ENCODE measurements around the gene CYFIP2.

The CYFIP2 gene

DNA sequence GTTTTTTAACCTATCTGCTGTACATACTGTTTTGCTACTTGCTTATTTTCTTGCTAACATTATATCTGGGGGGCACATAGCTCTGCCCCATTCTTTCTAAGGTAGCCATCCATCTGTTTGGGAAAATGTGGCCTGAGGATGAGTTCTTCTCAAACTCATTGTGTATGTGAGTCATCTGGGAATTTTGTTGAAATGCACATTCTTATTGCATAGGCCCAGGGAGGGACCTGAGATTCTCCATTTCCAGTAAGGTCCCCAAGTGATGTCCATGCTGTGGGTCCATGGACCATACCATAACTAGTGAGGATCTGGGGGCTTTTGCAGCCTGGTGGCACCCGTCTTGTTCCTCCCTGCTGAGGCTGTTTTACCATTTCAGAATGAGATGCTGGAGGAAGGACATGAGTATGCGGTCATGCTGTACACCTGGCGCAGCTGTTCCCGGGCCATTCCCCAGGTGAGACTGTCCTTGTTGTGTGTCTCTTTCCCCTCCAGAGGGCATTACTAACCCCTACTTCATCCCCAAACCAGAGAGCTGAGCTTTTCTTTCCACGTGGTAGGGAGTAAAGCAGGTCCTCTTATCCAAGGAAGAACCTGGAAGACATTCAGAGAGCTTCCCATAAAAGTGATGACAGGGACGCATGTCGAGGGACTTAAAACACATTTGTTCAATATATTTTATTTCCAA, 28.6 kb downstream of the CYFIP2 start:
- no peak for ATAC-seq
- TF ChIP-seq, protein P1, sequence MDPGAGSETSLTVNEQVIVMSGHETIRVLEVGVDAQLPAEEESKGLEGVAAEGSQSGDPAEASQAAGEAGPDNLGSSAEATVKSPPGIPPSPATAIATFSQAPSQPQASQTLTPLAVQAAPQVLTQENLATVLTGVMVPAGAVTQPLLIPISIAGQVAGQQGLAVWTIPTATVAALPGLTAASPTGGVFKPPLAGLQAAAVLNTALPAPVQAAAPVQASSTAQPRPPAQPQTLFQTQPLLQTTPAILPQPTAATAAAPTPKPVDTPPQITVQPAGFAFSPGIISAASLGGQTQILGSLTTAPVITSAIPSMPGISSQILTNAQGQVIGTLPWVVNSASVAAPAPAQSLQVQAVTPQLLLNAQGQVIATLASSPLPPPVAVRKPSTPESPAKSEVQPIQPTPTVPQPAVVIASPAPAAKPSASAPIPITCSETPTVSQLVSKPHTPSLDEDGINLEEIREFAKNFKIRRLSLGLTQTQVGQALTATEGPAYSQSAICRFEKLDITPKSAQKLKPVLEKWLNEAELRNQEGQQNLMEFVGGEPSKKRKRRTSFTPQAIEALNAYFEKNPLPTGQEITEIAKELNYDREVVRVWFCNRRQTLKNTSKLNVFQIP (CRISPR knock-in tag; IDR thresholded peaks at IDR 0.05; ENCODE audit: borderline replicate concordance, low read depth), result no peak
- TF ChIP-seq, protein P2, sequence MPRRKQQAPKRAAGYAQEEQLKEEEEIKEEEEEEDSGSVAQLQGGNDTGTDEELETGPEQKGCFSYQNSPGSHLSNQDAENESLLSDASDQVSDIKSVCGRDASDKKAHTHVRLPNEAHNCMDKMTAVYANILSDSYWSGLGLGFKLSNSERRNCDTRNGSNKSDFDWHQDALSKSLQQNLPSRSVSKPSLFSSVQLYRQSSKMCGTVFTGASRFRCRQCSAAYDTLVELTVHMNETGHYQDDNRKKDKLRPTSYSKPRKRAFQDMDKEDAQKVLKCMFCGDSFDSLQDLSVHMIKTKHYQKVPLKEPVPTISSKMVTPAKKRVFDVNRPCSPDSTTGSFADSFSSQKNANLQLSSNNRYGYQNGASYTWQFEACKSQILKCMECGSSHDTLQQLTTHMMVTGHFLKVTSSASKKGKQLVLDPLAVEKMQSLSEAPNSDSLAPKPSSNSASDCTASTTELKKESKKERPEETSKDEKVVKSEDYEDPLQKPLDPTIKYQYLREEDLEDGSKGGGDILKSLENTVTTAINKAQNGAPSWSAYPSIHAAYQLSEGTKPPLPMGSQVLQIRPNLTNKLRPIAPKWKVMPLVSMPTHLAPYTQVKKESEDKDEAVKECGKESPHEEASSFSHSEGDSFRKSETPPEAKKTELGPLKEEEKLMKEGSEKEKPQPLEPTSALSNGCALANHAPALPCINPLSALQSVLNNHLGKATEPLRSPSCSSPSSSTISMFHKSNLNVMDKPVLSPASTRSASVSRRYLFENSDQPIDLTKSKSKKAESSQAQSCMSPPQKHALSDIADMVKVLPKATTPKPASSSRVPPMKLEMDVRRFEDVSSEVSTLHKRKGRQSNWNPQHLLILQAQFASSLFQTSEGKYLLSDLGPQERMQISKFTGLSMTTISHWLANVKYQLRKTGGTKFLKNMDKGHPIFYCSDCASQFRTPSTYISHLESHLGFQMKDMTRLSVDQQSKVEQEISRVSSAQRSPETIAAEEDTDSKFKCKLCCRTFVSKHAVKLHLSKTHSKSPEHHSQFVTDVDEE (CRISPR knock-in tag; IDR thresholded peaks at IDR 0.05), result no peak
- TF ChIP-seq, protein P3, sequence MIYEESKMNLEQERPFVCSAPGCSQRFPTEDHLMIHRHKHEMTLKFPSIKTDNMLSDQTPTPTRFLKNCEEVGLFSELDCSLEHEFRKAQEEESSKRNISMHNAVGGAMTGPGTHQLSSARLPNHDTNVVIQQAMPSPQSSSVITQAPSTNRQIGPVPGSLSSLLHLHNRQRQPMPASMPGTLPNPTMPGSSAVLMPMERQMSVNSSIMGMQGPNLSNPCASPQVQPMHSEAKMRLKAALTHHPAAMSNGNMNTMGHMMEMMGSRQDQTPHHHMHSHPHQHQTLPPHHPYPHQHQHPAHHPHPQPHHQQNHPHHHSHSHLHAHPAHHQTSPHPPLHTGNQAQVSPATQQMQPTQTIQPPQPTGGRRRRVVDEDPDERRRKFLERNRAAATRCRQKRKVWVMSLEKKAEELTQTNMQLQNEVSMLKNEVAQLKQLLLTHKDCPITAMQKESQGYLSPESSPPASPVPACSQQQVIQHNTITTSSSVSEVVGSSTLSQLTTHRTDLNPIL (CRISPR knock-in tag; IDR thresholded peaks at IDR 0.05; ENCODE audit: low read depth), result no peak
- TF ChIP-seq ZNF70 (CRISPR knock-in tag; IDR thresholded peaks at IDR 0.05) (no peak), ISL1 (CRISPR knock-in tag; IDR thresholded peaks at IDR 0.05) (no peak), BACH2 (CRISPR knock-in tag; IDR thresholded peaks at IDR 0.05; ENCODE audit: borderline replicate concordance) (no peak)

DNA sequence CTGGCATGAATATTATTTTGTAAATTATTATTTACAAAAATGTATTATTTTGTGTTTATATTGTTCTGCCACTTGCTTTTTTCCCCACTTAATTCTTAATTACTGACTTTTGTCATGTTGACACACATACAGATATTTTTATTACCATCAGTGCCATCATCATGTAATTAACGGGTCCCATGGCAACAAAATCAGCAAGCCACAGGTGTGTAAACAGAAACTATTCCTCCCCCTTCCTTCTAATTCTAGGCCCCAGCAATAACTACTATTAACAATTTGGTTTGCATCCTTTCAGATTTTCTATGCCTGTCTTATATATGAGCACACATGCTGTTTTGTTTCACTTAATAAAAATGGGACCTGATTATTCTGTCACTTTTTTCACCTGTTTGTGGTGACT, 29.3 kb downstream of the CYFIP2 start:
- TF ChIP-seq ESRRG (CRISPR knock-in tag; IDR thresholded peaks at IDR 0.05) (no peak), SNAI2 (CRISPR knock-in tag; IDR thresholded peaks at IDR 0.05) (no peak), OSR1 (CRISPR knock-in tag; IDR thresholded peaks at IDR 0.05) (no peak), TCF4 (CRISPR knock-in tag; IDR thresholded peaks at IDR 0.05; ENCODE audit: borderline replicate concordance) (no peak), ZFP3 (CRISPR knock-in tag; IDR thresholded peaks at IDR 0.05) (no peak), PPARA (CRISPR knock-in tag; IDR thresholded peaks at IDR 0.05; ENCODE audit: borderline replicate concordance) (no peak), TOX (CRISPR knock-in tag; IDR thresholded peaks at IDR 0.05; ENCODE audit: borderline replicate concordance) (no peak), ZFP30 (CRISPR knock-in tag; IDR thresholded peaks at IDR 0.05) (no peak), PATZ1 (CRISPR knock-in tag; IDR thresholded peaks at IDR 0.05; ENCODE audit: borderline replicate concordance) (no peak), CSDC2 (CRISPR knock-in tag; IDR thresholded peaks at IDR 0.05) (no peak), BACH2 (CRISPR knock-in tag; IDR thresholded peaks at IDR 0.05; ENCODE audit: borderline replicate concordance) (no peak), ZC3H10 (CRISPR knock-in tag; IDR thresholded peaks at IDR 0.05) (no peak), ZNF565 (CRISPR knock-in tag; conservative IDR thresholded peaks at IDR 0.05; ENCODE audit: low read depth) (no peak)
- TF ChIP-seq, protein P2 (CRISPR knock-in tag; IDR thresholded peaks at IDR 0.05), result no peak
- TF ChIP-seq, protein P1 (CRISPR knock-in tag; IDR thresholded peaks at IDR 0.05; ENCODE audit: borderline replicate concordance, low read depth), result no peak
- TF ChIP-seq, protein P3 (CRISPR knock-in tag; IDR thresholded peaks at IDR 0.05; ENCODE audit: low read depth), result no peak
- ATAC-seq, result no peak

All from SK-N-SH treated with all-trans-retinoic acid at 6 μM for 48 hours (cell line).